ENCODE measurements around the gene NRXN3.

GRCh38 chr14:79443602-79444001 lies 1273.4 kb downstream of the NRXN3 start:
- TF ChIP-seq CTCF (IDR thresholded peaks at IDR 0.05) = no peak
- TF ChIP-seq EZH2 (IDR thresholded peaks at IDR 0.05) = no peak
- TF ChIP-seq EZH2phosphoT487 (IDR thresholded peaks at IDR 0.05) = no peak
